ENCODE measurements around the gene RBBP8NL. TPM values are rescaled to one million over a fixed set of nuclear protein-coding genes. Genes with fewer than 3 reads are reported as not detected.

The RBBP8NL gene
- total and polyA plus RNA-seq, 2 donors (not counting 3 experiments of a cell fraction or from before 2014, with no cell fraction given), result not detected

DNA sequence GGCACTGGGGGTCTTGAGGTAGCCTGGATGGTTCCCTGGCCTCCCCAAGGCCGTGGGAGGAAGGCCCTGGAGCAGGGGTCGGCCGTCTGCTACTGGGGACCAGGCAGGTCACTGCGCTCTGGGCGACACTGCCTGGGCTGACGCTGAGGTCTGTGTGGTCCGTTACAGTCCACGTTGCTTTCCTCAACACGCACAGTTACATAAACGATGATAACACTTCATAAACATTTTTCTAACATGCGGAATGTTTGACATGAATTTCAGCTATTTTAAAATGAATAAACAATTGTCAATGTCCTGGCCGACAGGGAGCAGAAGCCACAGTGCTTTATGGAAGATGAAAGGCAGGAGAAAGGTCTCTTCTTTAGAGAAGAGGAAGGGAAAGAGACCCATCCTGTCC, 10.2 kb upstream of the RBBP8NL start:
- BruUV-seq (replicated peaks), result no TSS peak
- Histone ChIP-seq H3K4me3 (replicated peaks in 1 of 3; ENCODE audit: insufficient read depth in 1 of 3, low read depth in 1 of 3, low read length in 3 of 3) (no peak overlapping the region), H3K27ac (ENCODE audit: insufficient read depth, low read depth, low read length) (no peak overlapping the region), H3K9me1 (replicated peaks; ENCODE audit: control insufficient read depth, extremely low read depth, insufficient read depth, low read length) (no peaks in the 10 kb centered on the region), H3K9ac (replicated peaks; ENCODE audit: extremely low read depth, insufficient read depth, low read length) (no peak overlapping the region), H3K79me2 (ENCODE audit: control insufficient read depth, insufficient read depth, low read length) (no peaks in the 10 kb centered on the region), H2AFZ (ENCODE audit: low read depth, low read length) (no peak overlapping the region), H4K20me1 (replicated peaks; ENCODE audit: control insufficient read depth, extremely low read depth, insufficient read depth, low read length) (no peaks in the 10 kb centered on the region), H3K9me3 (replicated peaks; ENCODE audit: control insufficient read depth, insufficient read depth, low read length) (no peaks in the 10 kb centered on the region), H3K36me3 (ENCODE audit: control insufficient read depth in 2 of 2, extremely low read depth in 1 of 2, insufficient read depth in 2 of 2, low read length in 2 of 2) (no peaks in the 10 kb centered on the region), H3K4me1 (ENCODE audit: control insufficient read depth, extremely low read depth, insufficient read depth, low read length) (no peaks in the 10 kb centered on the region), H3K4me2 (ENCODE audit: insufficient read depth, low read length) (no peak overlapping the region), H3K27me3 (ENCODE audit: control insufficient read depth in 2 of 2, insufficient read depth in 2 of 2, low read length in 2 of 2) (peaks cover 22 to 26% of the 10 kb centered on the region in 2 experiments)
- POLR2A ChIA-PET, result no interaction called here
- dilution Hi-C loops (cut with MboI; ENCODE audit: extremely low pct_ligation_motif_present, low sequenced_read_pairs), result no loop called here
- DNase-seq (ENCODE audit: low read depth, low spot score) (no peak), FAIRE-seq (no peak)
- no peak for TF ChIP-seq FOS (IDR thresholded peaks at IDR 0.05; ENCODE audit: borderline replicate concordance, insufficient read depth, low read length)
- TF ChIP-seq GATA2 (IDR thresholded peaks at IDR 0.05; ENCODE audit: insufficient read depth, insufficient read length, low read depth, low read length), result no peak
- no peak for TF ChIP-seq EZH2 (IDR thresholded peaks at IDR 0.05; ENCODE audit: borderline replicate concordance, low read depth, low read length, severe bottlenecking)
- TF ChIP-seq POLR2AphosphoS5 (IDR thresholded peaks at IDR 0.05; ENCODE audit: insufficient read depth, low read depth, low read length), result no peak
- no peak for TF ChIP-seq JUN (IDR thresholded peaks at IDR 0.05; ENCODE audit: borderline replicate concordance, insufficient read depth, insufficient read length, low read depth)
- TF ChIP-seq, protein P1, sequence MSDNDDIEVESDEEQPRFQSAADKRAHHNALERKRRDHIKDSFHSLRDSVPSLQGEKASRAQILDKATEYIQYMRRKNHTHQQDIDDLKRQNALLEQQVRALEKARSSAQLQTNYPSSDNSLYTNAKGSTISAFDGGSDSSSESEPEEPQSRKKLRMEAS (IDR thresholded peaks at IDR 0.05; ENCODE audit: insufficient read depth, insufficient read length), result no peak
- no peak for TF ChIP-seq MYC (IDR thresholded peaks at IDR 0.05; ENCODE audit: low read depth, low read length)
- no peak for TF ChIP-seq POLR2A (IDR thresholded peaks at IDR 0.05; ENCODE audit: low read depth, low read length)
- TF ChIP-seq, protein P2, sequence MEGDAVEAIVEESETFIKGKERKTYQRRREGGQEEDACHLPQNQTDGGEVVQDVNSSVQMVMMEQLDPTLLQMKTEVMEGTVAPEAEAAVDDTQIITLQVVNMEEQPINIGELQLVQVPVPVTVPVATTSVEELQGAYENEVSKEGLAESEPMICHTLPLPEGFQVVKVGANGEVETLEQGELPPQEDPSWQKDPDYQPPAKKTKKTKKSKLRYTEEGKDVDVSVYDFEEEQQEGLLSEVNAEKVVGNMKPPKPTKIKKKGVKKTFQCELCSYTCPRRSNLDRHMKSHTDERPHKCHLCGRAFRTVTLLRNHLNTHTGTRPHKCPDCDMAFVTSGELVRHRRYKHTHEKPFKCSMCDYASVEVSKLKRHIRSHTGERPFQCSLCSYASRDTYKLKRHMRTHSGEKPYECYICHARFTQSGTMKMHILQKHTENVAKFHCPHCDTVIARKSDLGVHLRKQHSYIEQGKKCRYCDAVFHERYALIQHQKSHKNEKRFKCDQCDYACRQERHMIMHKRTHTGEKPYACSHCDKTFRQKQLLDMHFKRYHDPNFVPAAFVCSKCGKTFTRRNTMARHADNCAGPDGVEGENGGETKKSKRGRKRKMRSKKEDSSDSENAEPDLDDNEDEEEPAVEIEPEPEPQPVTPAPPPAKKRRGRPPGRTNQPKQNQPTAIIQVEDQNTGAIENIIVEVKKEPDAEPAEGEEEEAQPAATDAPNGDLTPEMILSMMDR (IDR thresholded peaks at IDR 0.05; ENCODE audit: extremely low read depth in 1 of 2, insufficient read depth in 1 of 2, low read depth in 1 of 2, low read length in 2 of 2), result no peak
- CTCF ChIA-PET, result no interaction called here
- intact Hi-C loops (cut with micrococcal nuclease), result no loop called here
